GM18520 (cell line): ENCODE measurements around the gene PKNOX1.
"Not testable (repeated sequence)": the region's sequence is repeated elsewhere in the genome, so short reads cannot be mapped to it uniquely, and the experiment has no call there.

ENCODE experiments used
- ATAC-seq: cut with Tn5 transposase; IDR thresholded peaks from one replicate; pipeline ENCODE4 v1.9.1; 2021; ENCODE audit not compliant: unreplicated experiment

PKNOX1 gene

GRCh38 chr21:42981862-42982261 lies 7.5 kb downstream of the PKNOX1 start:
- no peak for ATAC-seq

- ATAC-seq = no peak
Measured at GRCh38 chr21:42983103-42983502, 8.7 kb downstream of the PKNOX1 start.

- no peak for ATAC-seq
Measured at GRCh38 chr21:42983869-42984268, 9.5 kb downstream of the PKNOX1 start.

GRCh38 chr21:42986125-42986783 lies 11.9 kb downstream of the PKNOX1 start:
- ATAC-seq = no peak

- no peak for ATAC-seq
Measured at GRCh38 chr21:42988236-42988965, 14.0 kb downstream of the PKNOX1 start.

GRCh38 chr21:42989370-42989769 lies 15.0 kb downstream of the PKNOX1 start:
- not testable (repeated sequence) for ATAC-seq

- no peak for ATAC-seq
Measured at GRCh38 chr21:42989816-42990650, 15.7 kb downstream of the PKNOX1 start.

GRCh38 chr21:42991992-42992740 lies 17.8 kb downstream of the PKNOX1 start:
- no peak for ATAC-seq

- ATAC-seq = no peak
Measured at GRCh38 chr21:42993051-42993712, 18.8 kb downstream of the PKNOX1 start.

- ATAC-seq = no peak
Measured at GRCh38 chr21:42997053-42997452, 22.7 kb downstream of the PKNOX1 start.

- not testable (repeated sequence) for ATAC-seq
Measured at GRCh38 chr21:42997983-42998382, 23.6 kb downstream of the PKNOX1 start.

- not testable (repeated sequence) for ATAC-seq
Measured at GRCh38 chr21:42999152-42999551, 24.8 kb downstream of the PKNOX1 start.

- not testable (repeated sequence) for ATAC-seq
Measured at GRCh38 chr21:43000041-43000440, 25.7 kb downstream of the PKNOX1 start.

GRCh38 chr21:43001316-43001715 lies 27.0 kb downstream of the PKNOX1 start:
- ATAC-seq = no peak

- ATAC-seq = no peak
Measured at GRCh38 chr21:43004926-43005325, 30.6 kb downstream of the PKNOX1 start.

GRCh38 chr21:43005635-43006034 lies 31.3 kb downstream of the PKNOX1 start:
- no peak for ATAC-seq

GRCh38 chr21:43006051-43006873 lies 31.9 kb downstream of the PKNOX1 start:
- ATAC-seq = not testable (repeated sequence)

- ATAC-seq = no peak
Measured at GRCh38 chr21:43006874-43007208, 32.5 kb downstream of the PKNOX1 start.

- no peak for ATAC-seq
Measured at GRCh38 chr21:43012596-43012995, 38.2 kb downstream of the PKNOX1 start.
